K562 (cell line): Measurements from ENCODE around the gene ELMO3. TPM values are rescaled to one million over a fixed set of nuclear protein-coding genes. Genes with fewer than 3 reads are reported as not detected.

ENCODE experiments used
- ATAC-seq: fragments of 200-7000 bp; cut with Tn5 transposase; 3 replicates; pipeline ENCODE4 v1.9.1; 2020; ENCODE audit warnings: moderate library complexity
- BruUV-seq: library from RNA; stranded (reverse); fragments of 400-500 nt; replicated peaks from 2 replicates; lab custom pipeline; 2021; lab: Mats Ljungman, UMichigan
- CTCF ChIA-PET: fragments of 300-600 bp; formaldehyde crosslinking; extraction: SDS; loops from one replicate; lab custom pipeline; 2021; ENCODE audit warnings: low intra/inter-chr PET ratio; lab: Yijun Ruan, JAX
- POLR2A ChIA-PET: fragments of 300-600, 350-650 bp; sonication (Branson Sonifier 250); formaldehyde crosslinking; extraction: SDS; loops from one replicate; lab custom pipeline; 2021; ENCODE audit warnings: antibody characterized with exemption, inconsistent platforms; lab: Yijun Ruan, JAX
- DNase-seq, 4 experiments: peaks; one replicate each; pipeline versions ENCODE4 v3.0.0 to v3.0.0-alpha.2; 2011 to 2018; ENCODE audit warnings: low spot score in 3 of 4, mixed read lengths in 3 of 4; ENCODE audit errors: extremely low read depth in 1 of 4
- FAIRE-seq: peaks from 2 replicates; lab custom pipeline; 2011; peaks lifted over from hg19 to GRCh38; lab: Jason Lieb, UNC
- H2AFZ ChIP-seq: 2 replicates; pipeline ENCODE4 v1.6.0; 2011; ENCODE audit warnings: low read depth, low read length, control low read depth, inconsistent platforms
- H3K27ac ChIP-seq: fragments of 200-600 bp; 3 replicates; pipeline ENCODE4 v1.8.0; 2011; ENCODE audit warnings: low read depth, mild to moderate bottlenecking, control low read depth, inconsistent platforms, low read length, moderate library complexity, mixed read lengths; ENCODE audit errors: extremely low read depth
- H3K27me3 ChIP-seq, 2 experiments: fragments of 300-600 bp in 1 of 2; 2 replicates in 1 of 2; 3 replicates in 1 of 2; pipeline versions ENCODE4 v1.6.0 to v1.8.0; 2011; ENCODE audit warnings: inconsistent platforms in 2 of 2, low read length in 2 of 2, mild to moderate bottlenecking in 1 of 2, mixed read lengths in 1 of 2, moderate library complexity in 1 of 2; ENCODE audit not compliant: control insufficient read depth in 2 of 2, insufficient read depth in 2 of 2
- H3K36me3 ChIP-seq: fragments of 300-600 bp; 3 replicates; pipeline ENCODE4 v1.8.0; 2011; ENCODE audit warnings: mild to moderate bottlenecking, low read length, inconsistent platforms; ENCODE audit not compliant: control insufficient read depth, insufficient read depth
- H3K4me1 ChIP-seq, 2 experiments: fragments of 200-600 bp in 1 of 2; replicated peaks in 1 of 2; 2 replicates in 1 of 2; 3 replicates in 1 of 2; pipeline versions ENCODE4 v1.5.1 to v1.8.0; 2011; ENCODE audit warnings: inconsistent platforms in 2 of 2, low read length in 2 of 2, mild to moderate bottlenecking in 1 of 2, mixed read lengths in 1 of 2, moderate library complexity in 1 of 2; ENCODE audit not compliant: control insufficient read depth in 2 of 2, insufficient read depth in 2 of 2
- H3K4me2 ChIP-seq: 2 replicates; pipeline ENCODE4 v1.6.1; 2011; ENCODE audit warnings: low read length, control low read depth, inconsistent platforms, mixed read lengths; ENCODE audit not compliant: insufficient read depth
- H3K4me3 ChIP-seq: fragments of 200-600 bp; sonication (generic), shearing (Covaris generic); 2 replicates; pipeline ENCODE4 v1.5.1; 2016; ENCODE audit warnings: control low read depth, inconsistent platforms
- H3K79me2 ChIP-seq: fragments of 200-600 bp; 3 replicates; pipeline ENCODE4 v1.8.0; 2011; ENCODE audit warnings: low read length, inconsistent platforms; ENCODE audit not compliant: control insufficient read depth, insufficient read depth
- H3K9ac ChIP-seq, 2 experiments: 2 replicates each; pipeline versions ENCODE4 v1.6.0 to v1.6.1; 2011; ENCODE audit warnings: low read depth in 2 of 2, low read length in 2 of 2, control low read depth in 1 of 2, inconsistent platforms in 1 of 2, mild to moderate bottlenecking in 1 of 2, mixed read lengths in 1 of 2; ENCODE audit not compliant: insufficient read depth in 1 of 2
- H3K9me1 ChIP-seq: one replicate; pipeline ENCODE4 v1.6.0; 2011; ENCODE audit warnings: inconsistent platforms, mild to moderate bottlenecking, low read length, moderate library complexity; ENCODE audit not compliant: control insufficient read depth, insufficient read depth
- H3K9me3 ChIP-seq: replicated peaks from 2 replicates; pipeline ENCODE4 v1.5.1; 2011; ENCODE audit warnings: low read depth, low read length, inconsistent platforms; ENCODE audit not compliant: control insufficient read depth, insufficient read depth
- H4K20me1 ChIP-seq: replicated peaks from 2 replicates; pipeline ENCODE4 v1.6.1; 2011; ENCODE audit warnings: low read length, inconsistent platforms, mixed read lengths; ENCODE audit not compliant: control insufficient read depth, insufficient read depth
- HMG20A ChIP-seq: fragments of 450-650 bp; formaldehyde crosslinking; conservative IDR thresholded peaks from 2 replicates; pipeline ENCODE4 v1.4.0; 2020; ENCODE audit warnings: mild to moderate bottlenecking, mixed read lengths
- SOX6 ChIP-seq: fragments of 450-650 bp; IDR thresholded peaks from 2 replicates; pipeline ENCODE4 v1.6.1; 2014; ENCODE audit warnings: mild to moderate bottlenecking
- ZNF175 ChIP-seq: fragments of 200-800 bp; sonication (Bioruptor generic); IDR thresholded peaks from 2 replicates; pipeline ENCODE4 v1.6.1; 2016; ENCODE audit warnings: low read depth, mild to moderate bottlenecking, missing genetic modification characterization, missing compliant biosample characterization
- ZNF408 ChIP-seq: fragments of 250-450 bp; sonication (Bioruptor Pico); IDR thresholded peaks from 2 replicates; pipeline ENCODE4 v1.4.0; 2020; ENCODE audit warnings: low read depth, mild to moderate bottlenecking, moderate library complexity
- WGBS: fragments of 100-300 bp; shearing (Covaris generic); methylation state at CpG from one replicate; pipeline ENCODE4 v1.1.6; 2016; ENCODE audit warnings: low coverage, mixed read lengths; ENCODE audit not compliant: insufficient coverage; ENCODE audit errors: missing lambda C conversion rate; 5-methylcytosine and 5-hydroxymethylcytosine counted together
- in situ Hi-C: fragments of 300-500 bp; cut with MboI; formaldehyde crosslinking; loops from 4 replicates; pipeline ENCODE4 v1.15.0; 2018; ENCODE audit warnings: inconsistent platforms, mixed read lengths
- intact Hi-C: fragments of 100-400 bp; cut with micrococcal nuclease; formaldehyde crosslinking; loops from 2 replicates; pipeline ENCODE4 v1.14.2; 2022
- polyA plus RNA-seq, 8 experiments: library from polyadenylated mRNA; depleted of rRNA in 4 of 8; stranded (reverse) in 5 of 8; unstranded in 3 of 8; fragments of >200 nt; fragmentation: Nextera tagmentation in 2 of 8; fragmentation: Illumina TruSeq in 1 of 8; extraction: Ambion mirVana in 2 of 8; extraction: Trizol in 1 of 8; gene quantifications; 2 replicates each; pipeline versions ENCODE4 v1.2.1 to v1.2.3, GENCODE V29; 2011 to 2014; ENCODE audit warnings: inconsistent platforms in 1 of 8, missing spikeins in 1 of 8
- total RNA-seq, 7 experiments: library from RNA; depleted of rRNA in 6 of 7; stranded (reverse); fragments of >200 nt in 6 of 7; fragmentation: Illumina TruSeq in 2 of 7; extraction: Trizol in 2 of 7; gene quantifications; 2 replicates each; pipeline versions ENCODE4 v1.2.1 to v1.2.3, GENCODE V29; 2011 to 2021; ENCODE audit warnings: low replicate concordance in 1 of 7
- TF ChIP-seq, protein P1 (sequence below): fragments of 200-800 bp; sonication (Bioruptor generic); IDR thresholded peaks from 2 replicates; pipeline ENCODE4 v1.6.1; 2017; ENCODE audit warnings: missing genetic modification characterization, missing compliant biosample characterization
- TF ChIP-seq, protein P2 (sequence below), 2 experiments: fragments of 450-650 bp; IDR thresholded peaks; 2 replicates each; pipeline ENCODE4 v1.6.1; 2018; ENCODE audit warnings: mild to moderate bottlenecking in 2 of 2, low read depth in 1 of 2; ENCODE audit not compliant: partially characterized antibody in 2 of 2

The ELMO3 gene
- total and polyA plus RNA-seq, 9 of the 15 experiments (the other 6 are each of a cell fraction or from before 2014, with no cell fraction given) = 0.04 to 5.1 (median 1.5) TPM

DNA sequence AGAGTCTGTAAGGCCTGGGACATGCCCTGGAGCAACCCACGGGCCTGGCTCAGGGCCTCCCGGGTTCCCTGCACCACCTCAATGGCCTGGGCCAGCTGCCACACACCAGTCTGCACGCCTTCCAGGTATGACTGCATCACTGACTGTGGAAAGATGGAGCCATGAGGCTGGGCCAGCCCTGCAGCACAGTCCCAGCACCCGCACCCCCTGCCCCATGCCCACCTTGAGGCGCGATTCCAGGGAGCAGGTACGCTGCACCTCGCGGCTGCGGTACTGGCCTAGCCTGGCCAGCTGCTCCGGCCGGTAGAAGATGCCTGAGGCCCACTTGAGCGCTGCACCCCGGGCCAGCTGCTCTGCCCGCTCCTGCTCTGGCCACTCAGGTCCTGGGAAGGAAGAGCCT, 10.1 kb upstream of the ELMO3 start:
- 79% methylated on average over 14 of the region's 15 CpGs for WGBS
- no peak overlapping the region; a peak in 1 of 4 replicates for H3K9ac ChIP-seq
- peaks cover 11% of the 10 kb centered on the region for H3K36me3 ChIP-seq
- no peaks in the 10 kb centered on the region for H3K9me3 ChIP-seq
- peaks cover 11% of the 10 kb centered on the region for H4K20me1 ChIP-seq
- H3K4me2 ChIP-seq = no peak overlapping the region
- H3K9me1 ChIP-seq = no peaks in the 10 kb centered on the region
- H3K27ac ChIP-seq = no peak overlapping the region
- H3K4me1 ChIP-seq = peaks cover 33 to 72% of the 10 kb centered on the region in 2 experiments
- no TSS peak for BruUV-seq
- ATAC-seq (no peak), FAIRE-seq (no peak), DNase-seq (no peak)
- POLR2A ChIA-PET = interaction anchor here (1.0 kb wide), 1 partner anchor 12 kb away, joined by 3 read pairs; no protein-coding TSS in a partner anchor
- in situ Hi-C loops (no loop called here), intact Hi-C loops (loop anchor here (10.0 kb wide), 2 partner anchors 174 to 234 kb away; no protein-coding TSS in a partner anchor)
- H2AFZ ChIP-seq = no peak overlapping the region
- no peak overlapping the region for H3K4me3 ChIP-seq
- H3K79me2 ChIP-seq = peaks cover 26% of the 10 kb centered on the region
- no peaks in the 10 kb centered on the region for H3K27me3 ChIP-seq
- TF ChIP-seq ZNF408 = no peak
- no peak for TF ChIP-seq HMG20A (CRISPR knock-in tag)
- no peak for TF ChIP-seq SOX6
- TF ChIP-seq ZNF175 = no peak
- CTCF ChIA-PET = no interaction called here

DNA sequence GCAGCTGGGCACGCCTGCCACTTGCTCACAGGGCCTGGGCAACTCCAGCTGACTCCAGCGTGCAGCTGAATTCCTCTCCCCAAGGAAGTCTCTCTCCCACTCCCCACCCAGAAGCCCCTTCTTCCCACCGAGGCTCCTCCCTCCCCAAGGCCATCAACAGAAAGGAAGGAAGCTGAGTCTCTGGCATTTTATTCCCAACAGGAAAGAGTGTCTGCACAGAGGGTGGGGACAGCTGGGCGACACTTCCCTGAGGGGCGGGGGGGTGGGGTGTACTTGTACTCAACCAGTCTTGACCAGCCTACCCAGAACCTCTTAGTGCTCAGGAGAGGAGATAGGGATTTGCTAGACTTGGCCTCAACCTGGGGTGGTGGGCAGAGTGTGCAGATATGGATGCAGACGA, 8.9 kb upstream of the ELMO3 start, which contains the start of gene EXOC3L1:
EXOC3L1 (minus strand) TSS at position 96 of the 400 bp plus-strand sequence. CDS start 460 bp downstream, outside the sequence.
- no peak for ATAC-seq
- no peaks in the 10 kb centered on the region for H3K9me1 ChIP-seq
- peak within 1 kb of the TSS; percentile 25 for H2AFZ ChIP-seq
- intact Hi-C loops (loop anchor here (5.0 kb wide), 1 partner anchor 37 kb away; the partner anchor contains the start of gene TMEM208), in situ Hi-C loops (no loop called here)
- peaks cover 38% of the 10 kb centered on the region for H3K79me2 ChIP-seq
- TF ChIP-seq, protein P1, sequence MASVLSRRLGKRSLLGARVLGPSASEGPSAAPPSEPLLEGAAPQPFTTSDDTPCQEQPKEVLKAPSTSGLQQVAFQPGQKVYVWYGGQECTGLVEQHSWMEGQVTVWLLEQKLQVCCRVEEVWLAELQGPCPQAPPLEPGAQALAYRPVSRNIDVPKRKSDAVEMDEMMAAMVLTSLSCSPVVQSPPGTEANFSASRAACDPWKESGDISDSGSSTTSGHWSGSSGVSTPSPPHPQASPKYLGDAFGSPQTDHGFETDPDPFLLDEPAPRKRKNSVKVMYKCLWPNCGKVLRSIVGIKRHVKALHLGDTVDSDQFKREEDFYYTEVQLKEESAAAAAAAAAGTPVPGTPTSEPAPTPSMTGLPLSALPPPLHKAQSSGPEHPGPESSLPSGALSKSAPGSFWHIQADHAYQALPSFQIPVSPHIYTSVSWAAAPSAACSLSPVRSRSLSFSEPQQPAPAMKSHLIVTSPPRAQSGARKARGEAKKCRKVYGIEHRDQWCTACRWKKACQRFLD (CRISPR knock-in tag) = 0 out of 2 replicates have a peak, but pooled peaks have one; percentile 33
- TF ChIP-seq, protein P2, sequence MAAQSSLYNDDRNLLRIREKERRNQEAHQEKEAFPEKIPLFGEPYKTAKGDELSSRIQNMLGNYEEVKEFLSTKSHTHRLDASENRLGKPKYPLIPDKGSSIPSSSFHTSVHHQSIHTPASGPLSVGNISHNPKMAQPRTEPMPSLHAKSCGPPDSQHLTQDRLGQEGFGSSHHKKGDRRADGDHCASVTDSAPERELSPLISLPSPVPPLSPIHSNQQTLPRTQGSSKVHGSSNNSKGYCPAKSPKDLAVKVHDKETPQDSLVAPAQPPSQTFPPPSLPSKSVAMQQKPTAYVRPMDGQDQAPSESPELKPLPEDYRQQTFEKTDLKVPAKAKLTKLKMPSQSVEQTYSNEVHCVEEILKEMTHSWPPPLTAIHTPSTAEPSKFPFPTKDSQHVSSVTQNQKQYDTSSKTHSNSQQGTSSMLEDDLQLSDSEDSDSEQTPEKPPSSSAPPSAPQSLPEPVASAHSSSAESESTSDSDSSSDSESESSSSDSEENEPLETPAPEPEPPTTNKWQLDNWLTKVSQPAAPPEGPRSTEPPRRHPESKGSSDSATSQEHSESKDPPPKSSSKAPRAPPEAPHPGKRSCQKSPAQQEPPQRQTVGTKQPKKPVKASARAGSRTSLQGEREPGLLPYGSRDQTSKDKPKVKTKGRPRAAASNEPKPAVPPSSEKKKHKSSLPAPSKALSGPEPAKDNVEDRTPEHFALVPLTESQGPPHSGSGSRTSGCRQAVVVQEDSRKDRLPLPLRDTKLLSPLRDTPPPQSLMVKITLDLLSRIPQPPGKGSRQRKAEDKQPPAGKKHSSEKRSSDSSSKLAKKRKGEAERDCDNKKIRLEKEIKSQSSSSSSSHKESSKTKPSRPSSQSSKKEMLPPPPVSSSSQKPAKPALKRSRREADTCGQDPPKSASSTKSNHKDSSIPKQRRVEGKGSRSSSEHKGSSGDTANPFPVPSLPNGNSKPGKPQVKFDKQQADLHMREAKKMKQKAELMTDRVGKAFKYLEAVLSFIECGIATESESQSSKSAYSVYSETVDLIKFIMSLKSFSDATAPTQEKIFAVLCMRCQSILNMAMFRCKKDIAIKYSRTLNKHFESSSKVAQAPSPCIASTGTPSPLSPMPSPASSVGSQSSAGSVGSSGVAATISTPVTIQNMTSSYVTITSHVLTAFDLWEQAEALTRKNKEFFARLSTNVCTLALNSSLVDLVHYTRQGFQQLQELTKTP (IDR thresholded peaks at IDR 0.05; ENCODE audit: low read depth in 1 of 2, partially characterized antibody in 2 of 2) = no peak
- H4K20me1 ChIP-seq = peaks cover 7% of the 10 kb centered on the region; the same call in 1 of the 2 replicates
- H3K36me3 ChIP-seq = peaks cover 23% of the 10 kb centered on the region
- H3K27ac ChIP-seq = peak within 1 kb of the TSS; percentile 11; the same call in 1 of the 3 replicates
- H3K9ac ChIP-seq = peak within 1 kb of the TSS; percentile 13 to 63; a peak in 2 of 4 replicates
- 36% methylated on average over 4 of the region's 6 CpGs for WGBS
- POLR2A ChIA-PET = interaction anchor here (0.6 to 1.1 kb wide), 6 partner anchors 13 to 88 kb away, joined by 3 to 4 read pairs (median 4); partner anchors contain the start of genes FBXL8 and TRADD
- CTCF ChIA-PET = interaction anchor here (0.7 kb wide), 1 partner anchor 29 kb away, joined by 3 read pairs; no protein-coding TSS in a partner anchor
- no peaks in the 10 kb centered on the region for H3K27me3 ChIP-seq
- no TSS peak for BruUV-seq
- H3K4me1 ChIP-seq = peaks cover 42 to 72% of the 10 kb centered on the region in 2 experiments
- FAIRE-seq = no peak
- peak within 1 kb of the TSS; percentile 97 for H3K4me2 ChIP-seq
- no peak within 1 kb of the TSS for H3K4me3 ChIP-seq
- H3K9me3 ChIP-seq = no peaks in the 10 kb centered on the region
- no peak for DNase-seq
